H1 (cell line): ENCODE results near the gene MYO18A. TPM values are rescaled to one million over a fixed set of nuclear protein-coding genes. Genes with fewer than 3 reads are reported as not detected.

ENCODE experiments used
- CTCF ChIA-PET: fragments of 300-600 bp; sonication (Branson Sonifier 250); formaldehyde crosslinking; loops from one replicate; lab custom pipeline; 2021; ENCODE audit not compliant: partially characterized antibody; lab: Charles Lee
- POLR2A ChIA-PET: fragments of 300-600 bp; sonication (Branson Sonifier 250); formaldehyde crosslinking; loops from one replicate; lab custom pipeline; 2021; ENCODE audit warnings: inconsistent platforms; ENCODE audit not compliant: partially characterized antibody; lab: Charles Lee
- DNase-seq, 2 experiments: peaks; one replicate each; pipeline versions ENCODE4 v3.0.0 to v3.0.0-alpha.2; 2010 to 2022; ENCODE audit warnings: low spot score in 2 of 2, low read depth in 1 of 2, mixed read lengths in 1 of 2
- FAIRE-seq: peaks from 2 replicates; lab custom pipeline; 2011; peaks lifted over from hg19 to GRCh38; lab: Jason Lieb, UNC
- H2AFZ ChIP-seq: 2 replicates; pipeline ENCODE4 v1.8.1; 2012; ENCODE audit warnings: low read length, inconsistent platforms
- H2AK5ac ChIP-seq: 2 replicates; pipeline ENCODE4 v1.6.1; 2013; ENCODE audit warnings: low read depth, low read length
- H2BK120ac ChIP-seq: replicated peaks from 2 replicates; pipeline ENCODE3; 2013; ENCODE audit warnings: low read depth, low read length, inconsistent platforms
- H2BK12ac ChIP-seq: 2 replicates; pipeline ENCODE4 v1.6.1; 2013; ENCODE audit warnings: low read depth, low read length
- H2BK15ac ChIP-seq: 2 replicates; pipeline ENCODE4 v1.6.1; 2013; ENCODE audit warnings: low read length
- H2BK20ac ChIP-seq: 2 replicates; pipeline ENCODE4 v1.6.1; 2013; ENCODE audit warnings: low read length
- H2BK5ac ChIP-seq: 2 replicates; pipeline ENCODE4 v1.6.1; 2013; ENCODE audit warnings: low read depth, low read length
- H3K14ac ChIP-seq: 2 replicates; pipeline ENCODE4 v1.6.1; 2013; ENCODE audit warnings: inconsistent platforms; ENCODE audit not compliant: insufficient read length
- H3K18ac ChIP-seq: 2 replicates; pipeline ENCODE4 v1.6.1; 2013; ENCODE audit warnings: low read length; ENCODE audit errors: extremely low read depth
- H3K23ac ChIP-seq: 2 replicates; pipeline ENCODE4 v1.6.1; 2013; ENCODE audit warnings: inconsistent platforms; ENCODE audit not compliant: insufficient read length
- H3K23me2 ChIP-seq: 2 replicates; pipeline ENCODE4 v1.6.1; 2013; ENCODE audit warnings: low read depth, low read length
- H3K27ac ChIP-seq: 2 replicates; pipeline ENCODE4 v1.6.1; 2011; ENCODE audit warnings: low read depth, low read length, inconsistent platforms
- H3K27me3 ChIP-seq, 4 experiments: replicated peaks in 1 of 4; 1 replicate in 1 of 4; 2 replicates in 3 of 4; pipeline versions ENCODE4 v1.6.1 to v1.8.1; 2011 to 2013; ENCODE audit warnings: low read length in 3 of 4, mild to moderate bottlenecking in 3 of 4, inconsistent platforms in 2 of 4, mixed read lengths in 2 of 4, moderate library complexity in 1 of 4; ENCODE audit not compliant: control insufficient read depth in 3 of 4, insufficient read depth in 3 of 4; ENCODE audit errors: extremely low read depth in 1 of 4
- H3K36me3 ChIP-seq, 4 experiments: 2 replicates each; pipeline versions ENCODE4 v1.6.1 to v1.8.1; 2011 to 2013; ENCODE audit warnings: mild to moderate bottlenecking in 4 of 4, low read length in 3 of 4, moderate library complexity in 2 of 4, control low read depth in 1 of 4, inconsistent platforms in 1 of 4; ENCODE audit not compliant: insufficient read depth in 4 of 4, control insufficient read depth in 2 of 4
- H3K4ac ChIP-seq: replicated peaks from 2 replicates; pipeline ENCODE3; 2013; ENCODE audit warnings: low read length, low read depth, mixed read lengths, inconsistent platforms; ENCODE audit not compliant: insufficient read length
- H3K4me1 ChIP-seq, 4 experiments: replicated peaks in 1 of 4; 1 replicate in 1 of 4; 2 replicates in 3 of 4; pipeline versions ENCODE4 v1.6.1 to v1.8.1; 2011 to 2013; ENCODE audit warnings: low read length in 3 of 4, inconsistent platforms in 2 of 4, mixed read lengths in 1 of 4; ENCODE audit not compliant: insufficient read depth in 4 of 4, control insufficient read depth in 3 of 4
- H3K4me2 ChIP-seq, 2 experiments: 2 replicates each; pipeline versions ENCODE4 v1.6.1 to v1.8.1; 2011 to 2013; ENCODE audit warnings: low read depth in 2 of 2, low read length in 2 of 2, control low read depth in 1 of 2, inconsistent platforms in 1 of 2, mild to moderate bottlenecking in 1 of 2; ENCODE audit not compliant: insufficient read depth in 1 of 2
- H3K4me3 ChIP-seq, 4 experiments: fragments of 200-600, 300-600 bp in 1 of 4; sonication (generic), shearing (Covaris generic), sonication (Bioruptor Twin) in 1 of 4; 2 replicates each; pipeline versions ENCODE4 v1.5.1 to v1.8.1; 2011 to 2016; ENCODE audit warnings: low read length in 4 of 4, low read depth in 3 of 4, control low read depth in 2 of 4, inconsistent platforms in 2 of 4, mild to moderate bottlenecking in 2 of 4, mixed read lengths in 1 of 4, moderate library complexity in 1 of 4; ENCODE audit not compliant: insufficient read depth in 2 of 4; ENCODE audit errors: extremely low read depth in 1 of 4
- H3K56ac ChIP-seq: replicated peaks from 2 replicates; pipeline ENCODE3; 2013; ENCODE audit warnings: low read depth, mild to moderate bottlenecking, mixed read lengths, low read length, inconsistent platforms; ENCODE audit not compliant: insufficient read length
- H3K79me1 ChIP-seq: 2 replicates; pipeline ENCODE4 v1.6.1; 2013; ENCODE audit warnings: low read depth, low read length, control low read depth
- H3K79me2 ChIP-seq, 2 experiments: 2 replicates each; pipeline versions ENCODE4 v1.6.1 to v1.8.1; 2012 to 2013; ENCODE audit warnings: low read length in 2 of 2, mild to moderate bottlenecking in 2 of 2, inconsistent platforms in 1 of 2; ENCODE audit not compliant: insufficient read depth in 2 of 2, control insufficient read depth in 1 of 2
- H3K9ac ChIP-seq, 4 experiments: replicated peaks in 1 of 4; 1 replicate in 1 of 4; 2 replicates in 3 of 4; pipeline versions ENCODE4 v1.6.1 to v1.8.1; 2011 to 2013; ENCODE audit warnings: low read depth in 3 of 4, low read length in 3 of 4, control low read depth in 2 of 4, mild to moderate bottlenecking in 2 of 4, moderate library complexity in 2 of 4, inconsistent platforms in 1 of 4; ENCODE audit errors: extremely low read depth in 1 of 4
- H3K9me3 ChIP-seq, 2 experiments: 2 replicates each; pipeline versions ENCODE4 v1.6.1 to v1.8.1; 2012 to 2013; ENCODE audit warnings: mild to moderate bottlenecking in 2 of 2, moderate library complexity in 2 of 2, control low read depth in 1 of 2, inconsistent platforms in 1 of 2, low read depth in 1 of 2, low read length in 1 of 2, mixed read lengths in 1 of 2; ENCODE audit not compliant: insufficient read depth in 2 of 2
- H4K20me1 ChIP-seq, 2 experiments: replicated peaks in 1 of 2; 2 replicates each; pipeline versions ENCODE3 to v1.8.1; 2011 to 2013; ENCODE audit warnings: inconsistent platforms in 2 of 2, low read length in 2 of 2, mild to moderate bottlenecking in 1 of 2; ENCODE audit not compliant: insufficient read depth in 2 of 2, control insufficient read depth in 1 of 2
- H4K5ac ChIP-seq: 2 replicates; pipeline ENCODE4 v1.6.1; 2013; ENCODE audit warnings: low read length, low read depth, mixed read lengths, inconsistent platforms; ENCODE audit not compliant: insufficient read length
- H4K8ac ChIP-seq: 2 replicates; pipeline ENCODE4 v1.8.0; 2013; ENCODE audit warnings: mild to moderate bottlenecking, moderate library complexity, low read length, inconsistent platforms; ENCODE audit not compliant: insufficient read depth; ENCODE audit errors: extremely low read depth
- H4K91ac ChIP-seq: replicated peaks from 2 replicates; pipeline ENCODE3; 2013; ENCODE audit warnings: low read length, mixed read lengths, inconsistent platforms; ENCODE audit not compliant: insufficient read length
- RBBP5 ChIP-seq: IDR thresholded peaks from 2 replicates; pipeline ENCODE4 v1.7.1; 2012; ENCODE audit warnings: low read depth, mild to moderate bottlenecking, inconsistent platforms, low read length, moderate library complexity, borderline replicate concordance
- WGBS, 2 experiments: shearing (Covaris generic) in 1 of 2; methylation state at CpG; one replicate each; pipeline versions ENCODE4 v1.1.6 to v1.1.7; 2013 to 2015; ENCODE audit warnings: low lambda C conversion rate in 2 of 2, mixed read lengths in 2 of 2, inconsistent platforms in 1 of 2, low coverage in 1 of 2, missing lambda C conversion rate in 1 of 2; ENCODE audit not compliant: insufficient replicate concordance in 2 of 2, insufficient coverage in 1 of 2, insufficient read length in 1 of 2; ENCODE audit errors: extremely low coverage in 1 of 2, missing lambda C conversion rate in 1 of 2; 5-methylcytosine and 5-hydroxymethylcytosine counted together
- polyA plus RNA-seq, 7 experiments: library from polyadenylated mRNA; depleted of rRNA in 3 of 7; stranded (reverse) in 5 of 7; unstranded in 2 of 7; fragments of >200 nt in 5 of 7; fragments of 200-250 nt in 2 of 7; gene quantifications; 1 replicate in 5 of 7; 2 replicates in 1 of 7; 4 replicates in 1 of 7; pipeline versions ENCODE4 v1.2.1 to v1.2.3, GENCODE V29; 2011 to 2013; ENCODE audit warnings: missing spikeins in 2 of 7, mixed read lengths in 2 of 7
- total RNA-seq: library from RNA; stranded (reverse); fragmentation: NEBNext Ultra II Directional; extraction: Animal tissue kit (Norgen Biotek cat#: 25700); gene quantifications from 2 replicates; pipeline ENCODE4 v1.2.1, GENCODE V29; 2021
- TF ChIP-seq, protein P1 (sequence below): IDR thresholded peaks from 2 replicates; pipeline ENCODE4 v1.6.1; 2012; ENCODE audit warnings: inconsistent platforms

Gene MYO18A
- total and polyA plus RNA-seq, 2 of the 8 experiments (the other 6 are each of a cell fraction or from before 2014, with no cell fraction given): 7.6 to 43.8 TPM

DNA sequence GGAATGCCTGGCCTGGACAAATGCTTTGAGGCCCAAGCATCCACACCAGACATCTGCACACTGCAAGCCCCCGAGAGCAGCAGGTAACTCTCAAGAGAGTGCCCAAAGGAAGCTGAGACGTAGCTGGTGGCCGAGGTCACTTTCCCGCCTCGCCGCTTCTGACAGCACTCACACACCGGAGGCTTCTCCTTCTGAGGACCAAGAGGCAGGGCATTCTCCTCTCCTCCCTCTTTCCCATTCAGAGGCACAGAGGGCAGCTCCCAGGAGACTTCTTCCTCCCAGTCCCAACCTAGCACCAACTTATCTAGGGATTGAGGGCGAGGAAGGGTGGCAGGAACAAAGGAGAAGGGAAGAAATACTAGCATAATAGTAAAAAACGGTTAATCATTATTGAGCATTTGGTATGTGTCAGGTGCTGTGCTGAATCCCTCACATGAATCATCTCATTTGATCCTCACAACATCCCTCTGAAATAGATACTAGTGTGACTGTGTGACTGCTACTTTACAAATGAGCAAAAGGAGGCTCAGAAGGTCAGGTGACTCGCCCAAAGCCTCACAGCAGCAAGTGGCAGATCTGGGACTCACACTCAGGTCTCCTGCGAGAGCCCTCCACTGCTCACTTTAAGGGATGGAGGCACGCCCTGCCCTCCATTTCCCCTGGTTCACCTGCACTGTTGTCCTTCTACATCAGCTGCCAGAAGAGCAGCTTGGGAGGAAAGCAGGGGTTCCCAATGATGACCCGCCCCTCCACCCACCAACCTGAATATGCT lies 41.8 kb downstream of the MYO18A start:
- Histone ChIP-seq H3K4me3 (no peak overlapping the region), H2BK5ac (peak overlapping the region; percentile 60; the same call in 1 of the 2 replicates), H2BK120ac (no peak overlapping the region), H3K4me1 (peaks cover 13 to 34% (median 21%) of the 10 kb centered on the region in 4 experiments), H2BK20ac (no peak overlapping the region), H3K4ac (no peak overlapping the region), H4K20me1 (peaks cover 0 to 9% of the 10 kb centered on the region in 2 experiments), H3K79me1 (peaks cover under 1% of the 10 kb centered on the region), H3K56ac (no peak overlapping the region), H3K14ac (no peak overlapping the region), H4K5ac (no peak overlapping the region), H3K9ac (no peak overlapping the region), H2AFZ (no peak overlapping the region), H3K23me2 (0 out of 2 replicates have a peak, but pooled peaks cover 2% of the 10 kb centered on the region), H3K4me2 (no peak overlapping the region; a peak in 1 of 4 replicates), H4K91ac (no peak overlapping the region), H2BK15ac (peak overlapping the region; percentile 34; the same call in 1 of the 2 replicates), H3K9me3 (no peaks in the 10 kb centered on the region), H2AK5ac (no peak overlapping the region), H3K36me3 (no peaks in the 10 kb centered on the region), H3K23ac (no peak overlapping the region), H3K18ac (no peak overlapping the region; the same call in 1 of the 2 replicates), H3K27me3 (no peaks in the 10 kb centered on the region), H4K8ac (no peak overlapping the region), H2BK12ac (peak overlapping the region; percentile 68; the same call in 1 of the 2 replicates), H3K27ac (no peak overlapping the region), H3K79me2 (no peaks in the 10 kb centered on the region)
- CTCF ChIA-PET: interaction anchor here (0.6 to 34.4 kb wide), 9 partner anchors 10 to 160 kb away, joined by 3 to 731 read pairs (median 4); partner anchors contain the start of gene MYO18A
- FAIRE-seq (no peak), DNase-seq (no peak)
- POLR2A ChIA-PET: interaction anchor here (0.6 to 2.3 kb wide), 5 partner anchors 8 to 247 kb away, joined by 3 to 6 read pairs (median 3); partner anchors contain the start of gene NUFIP2
- TF ChIP-seq, protein P1, sequence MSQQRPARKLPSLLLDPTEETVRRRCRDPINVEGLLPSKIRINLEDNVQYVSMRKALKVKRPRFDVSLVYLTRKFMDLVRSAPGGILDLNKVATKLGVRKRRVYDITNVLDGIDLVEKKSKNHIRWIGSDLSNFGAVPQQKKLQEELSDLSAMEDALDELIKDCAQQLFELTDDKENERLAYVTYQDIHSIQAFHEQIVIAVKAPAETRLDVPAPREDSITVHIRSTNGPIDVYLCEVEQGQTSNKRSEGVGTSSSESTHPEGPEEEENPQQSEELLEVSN: 0 out of 2 replicates have a peak, but pooled peaks have one; percentile 13
- TF ChIP-seq RBBP5: no peak
- 86% methylated on average over 13 of the region's 13 CpGs; no CpG with 5 or more reads in 1 of the 2 experiments for WGBS, 2 experiments
